Measurements from ENCODE around the gene PREB.

The PREB gene

GRCh38 chr2:27160191-27160590 is 25.8 kb upstream of the PREB start:
- no peaks in the 10 kb centered on the region for H3K36me3 ChIP-seq (ENCODE audit: control insufficient read depth, low read length)
- H3K9me2 ChIP-seq (replicated peaks; ENCODE audit: control insufficient read depth, low read length): no peaks in the 10 kb centered on the region
- no peaks in the 10 kb centered on the region; the same call in 1 of the 2 replicates for H3F3A ChIP-seq (ENCODE audit: control insufficient read depth, insufficient read depth)
- H3K4me1 ChIP-seq (ENCODE audit: control insufficient read depth, low read length): peaks cover 20% of the 10 kb centered on the region
- no peak overlapping the region for H3K4me3 ChIP-seq (ENCODE audit: low read length)
- H3K4me2 ChIP-seq (ENCODE audit: low read length): no peak overlapping the region
- TF ChIP-seq, protein P1, sequence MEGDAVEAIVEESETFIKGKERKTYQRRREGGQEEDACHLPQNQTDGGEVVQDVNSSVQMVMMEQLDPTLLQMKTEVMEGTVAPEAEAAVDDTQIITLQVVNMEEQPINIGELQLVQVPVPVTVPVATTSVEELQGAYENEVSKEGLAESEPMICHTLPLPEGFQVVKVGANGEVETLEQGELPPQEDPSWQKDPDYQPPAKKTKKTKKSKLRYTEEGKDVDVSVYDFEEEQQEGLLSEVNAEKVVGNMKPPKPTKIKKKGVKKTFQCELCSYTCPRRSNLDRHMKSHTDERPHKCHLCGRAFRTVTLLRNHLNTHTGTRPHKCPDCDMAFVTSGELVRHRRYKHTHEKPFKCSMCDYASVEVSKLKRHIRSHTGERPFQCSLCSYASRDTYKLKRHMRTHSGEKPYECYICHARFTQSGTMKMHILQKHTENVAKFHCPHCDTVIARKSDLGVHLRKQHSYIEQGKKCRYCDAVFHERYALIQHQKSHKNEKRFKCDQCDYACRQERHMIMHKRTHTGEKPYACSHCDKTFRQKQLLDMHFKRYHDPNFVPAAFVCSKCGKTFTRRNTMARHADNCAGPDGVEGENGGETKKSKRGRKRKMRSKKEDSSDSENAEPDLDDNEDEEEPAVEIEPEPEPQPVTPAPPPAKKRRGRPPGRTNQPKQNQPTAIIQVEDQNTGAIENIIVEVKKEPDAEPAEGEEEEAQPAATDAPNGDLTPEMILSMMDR (IDR thresholded peaks at IDR 0.05; ENCODE audit: low read depth, low read length, poor library complexity, severe bottlenecking): no peak
- no peak for TF ChIP-seq EZH2phosphoT487 (IDR thresholded peaks at IDR 0.05; ENCODE audit: borderline replicate concordance, low read length)
- no peaks in the 10 kb centered on the region for H3K9me3 ChIP-seq (ENCODE audit: control insufficient read depth, insufficient read depth, low read length)
- H4K20me1 ChIP-seq (ENCODE audit: control insufficient read depth, insufficient read depth, low read depth, low read length): no peaks in the 10 kb centered on the region
- H3K79me2 ChIP-seq (ENCODE audit: control insufficient read depth, low read length): no peaks in the 10 kb centered on the region
- H3K27me3 ChIP-seq (ENCODE audit: control insufficient read depth, low read length): no peaks in the 10 kb centered on the region
- H3K27ac ChIP-seq (ENCODE audit: low read depth, low read length): no peak overlapping the region

DNA sequence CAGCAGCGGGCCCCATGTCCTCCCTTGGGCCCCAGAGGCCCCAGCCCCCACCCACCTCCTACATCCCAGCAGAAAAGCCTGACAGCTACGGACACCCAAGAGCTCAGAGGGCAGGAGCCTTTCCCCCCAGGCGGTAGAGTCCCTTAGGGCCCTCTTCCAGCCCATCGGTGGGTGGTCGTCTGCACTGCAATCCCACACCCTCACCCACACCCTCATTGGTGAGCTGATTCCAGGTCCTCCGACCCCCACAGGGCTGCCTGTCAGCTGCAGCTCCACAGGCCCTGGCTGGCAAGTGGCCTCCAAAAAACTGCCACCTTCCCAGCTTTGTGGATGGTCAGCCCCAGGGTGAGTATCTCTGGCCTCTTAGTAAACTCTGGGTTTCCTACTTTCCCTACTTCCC is 24.8 kb upstream of the PREB start:
- no peaks in the 10 kb centered on the region for H3K79me2 ChIP-seq (ENCODE audit: control insufficient read depth, low read length)
- no peaks in the 10 kb centered on the region for H3K27me3 ChIP-seq (ENCODE audit: control insufficient read depth, low read length)
- no peaks in the 10 kb centered on the region for H3K9me3 ChIP-seq (ENCODE audit: control insufficient read depth, insufficient read depth, low read length)
- H3F3A ChIP-seq (ENCODE audit: control insufficient read depth, insufficient read depth): no peaks in the 10 kb centered on the region; the same call in 1 of the 2 replicates
- no peaks in the 10 kb centered on the region for H4K20me1 ChIP-seq (ENCODE audit: control insufficient read depth, insufficient read depth, low read depth, low read length)
- no peak overlapping the region for H3K4me2 ChIP-seq (ENCODE audit: low read length)
- H3K27ac ChIP-seq (ENCODE audit: low read depth, low read length): no peak overlapping the region
- H3K4me1 ChIP-seq (ENCODE audit: control insufficient read depth, low read length): peaks cover 11% of the 10 kb centered on the region
- no peaks in the 10 kb centered on the region for H3K9me2 ChIP-seq (replicated peaks; ENCODE audit: control insufficient read depth, low read length)
- TF ChIP-seq EZH2phosphoT487 (IDR thresholded peaks at IDR 0.05; ENCODE audit: borderline replicate concordance, low read length): no peak
- TF ChIP-seq, protein P1 (IDR thresholded peaks at IDR 0.05; ENCODE audit: low read depth, low read length, poor library complexity, severe bottlenecking): no peak
- no peak overlapping the region for H3K4me3 ChIP-seq (ENCODE audit: low read length)
- no peaks in the 10 kb centered on the region for H3K36me3 ChIP-seq (ENCODE audit: control insufficient read depth, low read length)

DNA sequence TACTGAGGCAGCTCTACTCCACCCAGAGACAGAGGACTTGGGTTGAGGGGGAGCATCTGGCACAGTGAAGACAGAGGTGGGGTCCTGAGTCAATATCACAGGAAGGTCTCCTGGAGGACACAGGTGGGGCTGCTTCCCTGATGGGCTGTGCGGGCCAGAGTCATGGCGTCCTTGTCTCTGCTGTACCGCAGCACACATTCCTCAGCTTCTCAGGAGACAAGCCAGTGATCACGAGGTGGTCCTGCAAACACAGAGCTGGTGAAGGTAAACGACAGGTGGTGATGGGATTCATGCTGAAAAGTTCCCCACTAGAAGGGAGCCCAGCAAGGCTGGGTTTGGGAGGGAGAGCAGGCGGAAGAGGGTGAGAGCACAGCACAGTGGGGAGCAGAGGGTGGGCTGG is 24.0 kb upstream of the PREB start:
- Histone ChIP-seq H3K4me3 (ENCODE audit: low read length) (no peak overlapping the region), H3K4me1 (ENCODE audit: control insufficient read depth, low read length) (peaks cover 3% of the 10 kb centered on the region), H3K27ac (ENCODE audit: low read depth, low read length) (no peak overlapping the region), H3F3A (ENCODE audit: control insufficient read depth, insufficient read depth) (no peaks in the 10 kb centered on the region; the same call in 1 of the 2 replicates), H3K9me2 (replicated peaks; ENCODE audit: control insufficient read depth, low read length) (no peaks in the 10 kb centered on the region), H3K79me2 (ENCODE audit: control insufficient read depth, low read length) (no peaks in the 10 kb centered on the region), H4K20me1 (ENCODE audit: control insufficient read depth, insufficient read depth, low read depth, low read length) (no peaks in the 10 kb centered on the region), H3K27me3 (ENCODE audit: control insufficient read depth, low read length) (no peaks in the 10 kb centered on the region), H3K36me3 (ENCODE audit: control insufficient read depth, low read length) (no peaks in the 10 kb centered on the region), H3K4me2 (ENCODE audit: low read length) (no peak overlapping the region), H3K9me3 (ENCODE audit: control insufficient read depth, insufficient read depth, low read length) (no peaks in the 10 kb centered on the region)
- TF ChIP-seq, protein P1 (IDR thresholded peaks at IDR 0.05; ENCODE audit: low read depth, low read length, poor library complexity, severe bottlenecking): no peak
- TF ChIP-seq EZH2phosphoT487 (IDR thresholded peaks at IDR 0.05; ENCODE audit: borderline replicate concordance, low read length): no peak
